Fibroblast of mammary gland (primary cell): ENCODE results near the gene SCUBE1.

Experiments
- DNase-seq: peaks from one replicate; pipeline ENCODE4 v3.0.0-alpha.2; 2010; ENCODE audit warnings: low read depth
- H3K4me3 ChIP-seq: 2 replicates; pipeline ENCODE4 v1.5.1; 2011; ENCODE audit warnings: low read depth, mild to moderate bottlenecking, low read length, moderate library complexity; ENCODE audit not compliant: control insufficient read depth
- CTCF ChIP-seq: conservative IDR thresholded peaks from 2 replicates; pipeline ENCODE4 v1.5.1; 2011; ENCODE audit warnings: low read depth, low read length, inconsistent platforms; ENCODE audit not compliant: control insufficient read depth, insufficient read depth

SCUBE1 gene

GRCh38 chr22:43320943-43321900 is 21.9 kb downstream of the SCUBE1 start:
- no peak for TF ChIP-seq CTCF
- DNase-seq, result no peak
- no peak overlapping the region for H3K4me3 ChIP-seq

GRCh38 chr22:43319661-43320486 is 23.3 kb downstream of the SCUBE1 start:
- DNase-seq, result no peak
- H3K4me3 ChIP-seq, result no peak overlapping the region
- no peak for TF ChIP-seq CTCF

GRCh38 chr22:43317239-43317638 is 25.9 kb downstream of the SCUBE1 start:
- H3K4me3 ChIP-seq, result no peak overlapping the region
- no peak for DNase-seq
- TF ChIP-seq CTCF, result no peak

GRCh38 chr22:43315687-43316217 is 27.4 kb downstream of the SCUBE1 start:
- H3K4me3 ChIP-seq, result no peak overlapping the region
- TF ChIP-seq CTCF, result no peak
- DNase-seq, result no peak

- DNase-seq, result no peak
- no peak overlapping the region for H3K4me3 ChIP-seq
- TF ChIP-seq CTCF, result no peak
Observed at GRCh38 chr22:43314611-43315010, 28.6 kb downstream of the SCUBE1 start.

GRCh38 chr22:43313890-43314474 is 29.2 kb downstream of the SCUBE1 start:
- H3K4me3 ChIP-seq, result no peak overlapping the region
- no peak for DNase-seq
- TF ChIP-seq CTCF, result no peak
